HepG2 (cell line): ENCODE results near the gene AGBL3. TPM values are rescaled to one million over a fixed set of nuclear protein-coding genes. Genes with fewer than 3 reads are reported as not detected.

Source experiments
- CREBL2 ChIP-seq: sonication (generic); formaldehyde crosslinking; IDR thresholded peaks from 2 replicates; pipeline ENCODE4 v1.8.1; 2023; ENCODE audit warnings: missing genetic modification reagents, mild to moderate bottlenecking, borderline replicate concordance
- JARID2 ChIP-seq: sonication (generic); formaldehyde crosslinking; IDR thresholded peaks from 2 replicates; pipeline ENCODE4 v1.8.1; 2023; ENCODE audit warnings: missing genetic modification reagents, inconsistent platforms; ENCODE audit not compliant: insufficient replicate concordance
- MAFG ChIP-seq: sonication (generic); formaldehyde crosslinking; IDR thresholded peaks from 2 replicates; pipeline ENCODE4 v1.5.1; 2020; ENCODE audit warnings: mild to moderate bottlenecking, missing genetic modification reagents
- MAFK ChIP-seq, 2 experiments: IDR thresholded peaks in 1 of 2; conservative IDR thresholded peaks in 1 of 2; 2 replicates each; pipeline ENCODE4 v1.6.1; 2011; ENCODE audit warnings: improper control_type of control experiment in 2 of 2, low read length in 2 of 2
- NCOA1 ChIP-seq: sonication (generic); formaldehyde crosslinking; IDR thresholded peaks from 2 replicates; pipeline ENCODE4 v1.9.0; 2021; ENCODE audit warnings: missing genetic modification reagents
- NFATC3 ChIP-seq: sonication (generic); formaldehyde crosslinking; IDR thresholded peaks from 2 replicates; pipeline ENCODE4 v1.5.1; 2020; ENCODE audit warnings: mild to moderate bottlenecking, missing genetic modification reagents
- NFIB ChIP-seq: sonication (generic); formaldehyde crosslinking; IDR thresholded peaks from 2 replicates; pipeline ENCODE4 v1.9.0; 2021; ENCODE audit warnings: missing genetic modification reagents, mild to moderate bottlenecking, borderline replicate concordance
- PHB2 ChIP-seq: fragments of 450-650 bp; IDR thresholded peaks from 2 replicates; pipeline ENCODE4 v1.6.1; 2018; ENCODE audit not compliant: partially characterized antibody
- PRDM4 ChIP-seq: sonication (generic); formaldehyde crosslinking; IDR thresholded peaks from 2 replicates; pipeline ENCODE4 v1.9.0; 2021; ENCODE audit warnings: missing genetic modification reagents, borderline replicate concordance
- RXRA ChIP-seq: sonication (generic); formaldehyde crosslinking; IDR thresholded peaks from 2 replicates; pipeline ENCODE4 v1.5.1; 2020; ENCODE audit warnings: missing genetic modification reagents
- SIX1 ChIP-seq: sonication (generic); formaldehyde crosslinking; IDR thresholded peaks from 2 replicates; pipeline ENCODE4 v1.4.0; 2020; ENCODE audit warnings: missing genetic modification reagents, borderline replicate concordance
- SMARCC2 ChIP-seq: fragments of 450-650 bp; IDR thresholded peaks from 2 replicates; pipeline ENCODE4 v1.6.1; 2017; ENCODE audit warnings: antibody characterized with exemption, mild to moderate bottlenecking
- ZBTB2 ChIP-seq: sonication (generic); formaldehyde crosslinking; IDR thresholded peaks from 2 replicates; pipeline ENCODE4 v1.8.0; 2022; ENCODE audit warnings: low read depth, missing genetic modification reagents
- ZBTB40 ChIP-seq, 2 experiments: fragments of 450-650 bp in 1 of 2; sonication (generic) in 1 of 2; formaldehyde crosslinking in 1 of 2; IDR thresholded peaks; 2 replicates each; pipeline versions ENCODE4 v1.6.1 to v1.8.0; 2016 to 2022; ENCODE audit warnings: antibody characterized with exemption in 1 of 2, mild to moderate bottlenecking in 1 of 2, missing genetic modification reagents in 1 of 2
- ZNF10 ChIP-seq: sonication (generic); formaldehyde crosslinking; IDR thresholded peaks from 2 replicates; pipeline ENCODE4 v1.4.0; 2020; ENCODE audit warnings: mild to moderate bottlenecking, low read depth, missing genetic modification reagents, borderline replicate concordance
- polyA plus RNA-seq, 8 experiments: library from polyadenylated mRNA; depleted of rRNA in 3 of 8; stranded (reverse) in 7 of 8; unstranded in 1 of 8; fragments of >200 nt; fragmentation: Illumina TruSeq in 4 of 8; extraction: Trizol in 4 of 8; gene quantifications; 2 replicates each; pipeline versions ENCODE4 v1.2.1 to v1.2.3, GENCODE V29; 2011 to 2016; ENCODE audit warnings: low read depth in 4 of 8, missing spikeins in 1 of 8, mixed read lengths in 1 of 8; ENCODE audit not compliant: insufficient read depth in 1 of 8
- total RNA-seq, 5 experiments: library from RNA; depleted of rRNA; stranded (reverse); fragments of >200 nt; fragmentation: Illumina TruSeq; extraction: Trizol; gene quantifications; 2 replicates each; pipeline ENCODE4 v1.2.3, GENCODE V29; 2016; ENCODE audit warnings: low read depth in 1 of 5

The AGBL3 gene
- total and polyA plus RNA-seq, 2 of the 13 experiments (the other 11 are each of a cell fraction or from before 2014, with no cell fraction given) = 2.2 to 7.2 TPM

- TF ChIP-seq ZBTB2 (peak; percentile 36; the same call in 1 of the 2 replicates), NFATC3 (CRISPR knock-in tag) (no peak), RXRA (CRISPR knock-in tag) (peak; percentile 63; the same call in 1 of the 2 replicates), SIX1 (CRISPR knock-in tag) (peak; percentile 91; the same call in 1 of the 2 replicates), MAFK (conservative IDR thresholded peaks at IDR 0.05 in 1 of 2, IDR thresholded peaks at IDR 0.05 in 1 of 2; ENCODE audit: low read length in 2 of 2) (no peak; a peak in 1 of 4 replicates), NFIB (no peak), ZNF10 (CRISPR knock-in tag) (no peak), SMARCC2 (peak; percentile 74; the same call in 1 of the 2 replicates), PRDM4 (no peak), MAFG (no peak), CREBL2 (CRISPR knock-in tag) (no peak), JARID2 (CRISPR knock-in tag) (no peak), NCOA1 (CRISPR knock-in tag) (0 out of 2 replicates have a peak, but pooled peaks have one; percentile 64), ZBTB40 (IDR thresholded peaks at IDR 0.05) (no peak), ZBTB40 (CRISPR knock-in tag; IDR thresholded peaks at IDR 0.05) (no peak; the same call in 1 of the 2 replicates), PHB2 (no peak)
Measured at GRCh38 chr7:134997214-134997885, 11.0 kb downstream of the AGBL3 start (continued).
